ENCODE data around the gene MMD. TPM values are rescaled to one million over a fixed set of nuclear protein-coding genes. Genes with fewer than 3 reads are reported as not detected.
"Not testable (repeated sequence)": the region's sequence is repeated elsewhere in the genome, so short reads cannot be mapped to it uniquely, and the experiment has no call there.

Gene MMD
- total RNA-seq, 2 donors from 2014 or later = 21.4 to 114 TPM

GRCh38 chr17:55423535-55423934, 1.9 kb upstream of the MMD start:
- no peaks in the 10 kb centered on the region for H3K9me3 ChIP-seq (ENCODE audit: control insufficient read depth, low read length, poor library complexity, severe bottlenecking)
- H3K4me1 Mint-ChIP-seq = peaks cover 26% of the 10 kb centered on the region
- no peak for ATAC-seq
- H3K27ac Mint-ChIP-seq = no peak overlapping the region
- DNase-seq = no peak
- H3K4me3 Mint-ChIP-seq = no peak overlapping the region
- H3K27me3 Mint-ChIP-seq = peaks cover 38% of the 10 kb centered on the region
- H3K36me3 Mint-ChIP-seq (ENCODE audit: low read depth) = no peaks in the 10 kb centered on the region

GRCh38 chr17:55422828-55423164, 1.2 kb upstream of the MMD start:
- Mint-ChIP-seq H3K27me3 (peaks cover 32% of the 10 kb centered on the region), H3K4me1 (peaks cover 28% of the 10 kb centered on the region)
- not testable (repeated sequence) for H3K27ac Mint-ChIP-seq; ATAC-seq; DNase-seq; H3K4me3 Mint-ChIP-seq; H3K36me3 Mint-ChIP-seq (ENCODE audit: low read depth); H3K9me3 ChIP-seq (ENCODE audit: control insufficient read depth, low read length, poor library complexity, severe bottlenecking)

GRCh38 chr17:55420776-55421178, 858 bp downstream of the MMD start:
- Mint-ChIP-seq H3K4me1 (peaks cover 40% of the 10 kb centered on the region), H3K27me3 (peaks cover 25% of the 10 kb centered on the region), H3K27ac (peak overlapping the region; percentile 91), H3K4me3 (peak overlapping the region; percentile 93), H3K36me3 (ENCODE audit: low read depth) (peaks cover 3% of the 10 kb centered on the region)
- DNase-seq = peak in 2 of 3 donors; percentile 24 to 31
- no peaks in the 10 kb centered on the region for H3K9me3 ChIP-seq (ENCODE audit: control insufficient read depth, low read length, poor library complexity, severe bottlenecking)
- no peak for ATAC-seq

- peak overlapping the region; percentile 91 for H3K27ac Mint-ChIP-seq
- peaks cover 40% of the 10 kb centered on the region for H3K4me1 Mint-ChIP-seq
- H3K9me3 ChIP-seq (ENCODE audit: control insufficient read depth, low read length, poor library complexity, severe bottlenecking) = no peaks in the 10 kb centered on the region
- ATAC-seq (peak; percentile 44), DNase-seq (no peak)
- H3K27me3 Mint-ChIP-seq = peaks cover 19% of the 10 kb centered on the region
- H3K36me3 Mint-ChIP-seq (ENCODE audit: low read depth) = peaks cover 3% of the 10 kb centered on the region
- H3K4me3 Mint-ChIP-seq = peak overlapping the region; percentile 93
These were observed 1.4 kb downstream of the MMD start for GRCh38 chr17:55420067-55420775.

- no peak for DNase-seq
- peaks cover 3% of the 10 kb centered on the region for H3K36me3 Mint-ChIP-seq (ENCODE audit: low read depth)
- peaks cover 8% of the 10 kb centered on the region for H3K27me3 Mint-ChIP-seq
- peak overlapping the region; percentile 91 for H3K27ac Mint-ChIP-seq
- H3K9me3 ChIP-seq (ENCODE audit: control insufficient read depth, low read length, poor library complexity, severe bottlenecking) = no peaks in the 10 kb centered on the region
- H3K4me3 Mint-ChIP-seq = peak overlapping the region; percentile 93
- peaks cover 47% of the 10 kb centered on the region for H3K4me1 Mint-ChIP-seq
- ATAC-seq = no peak
These were observed 3.0 kb downstream of the MMD start for GRCh38 chr17:55418369-55419268.

- peak overlapping the region; percentile 35 for H3K27ac Mint-ChIP-seq
These were observed 4.0 kb downstream of the MMD start for GRCh38 chr17:55417411-55418268.

GRCh38 chr17:55416470-55417052, 5.1 kb downstream of the MMD start:
- no peak for ATAC-seq
- Mint-ChIP-seq H3K27me3 (no peaks in the 10 kb centered on the region), H3K4me1 (peaks cover 43% of the 10 kb centered on the region), H3K4me3 (peak overlapping the region; percentile 13), H3K27ac (no peak overlapping the region), H3K36me3 (ENCODE audit: low read depth) (peaks cover 3% of the 10 kb centered on the region)
- no peak for DNase-seq
- H3K9me3 ChIP-seq (ENCODE audit: control insufficient read depth, low read length, poor library complexity, severe bottlenecking) = no peaks in the 10 kb centered on the region

More at GRCh38 chr17:55417411-55418268, 4.0 kb downstream of the MMD start:
- Mint-ChIP-seq H3K27me3 (no peaks in the 10 kb centered on the region), H3K4me3 (peak overlapping the region; percentile 3), H3K36me3 (ENCODE audit: low read depth) (peaks cover 3% of the 10 kb centered on the region), H3K4me1 (peaks cover 47% of the 10 kb centered on the region)
- no peak for DNase-seq
- H3K9me3 ChIP-seq (ENCODE audit: control insufficient read depth, low read length, poor library complexity, severe bottlenecking) = no peaks in the 10 kb centered on the region
- no peak for ATAC-seq

- no peaks in the 10 kb centered on the region for H3K27me3 Mint-ChIP-seq
- H3K36me3 Mint-ChIP-seq (ENCODE audit: low read depth) = peaks cover 3% of the 10 kb centered on the region
- H3K27ac Mint-ChIP-seq = no peak overlapping the region
- ATAC-seq (no peak), DNase-seq (no peak)
- H3K4me3 Mint-ChIP-seq = no peak overlapping the region
- no peaks in the 10 kb centered on the region for H3K9me3 ChIP-seq (ENCODE audit: control insufficient read depth, low read length, poor library complexity, severe bottlenecking)
- H3K4me1 Mint-ChIP-seq = peaks cover 42% of the 10 kb centered on the region
These were observed 5.6 kb downstream of the MMD start for GRCh38 chr17:55416000-55416399.

- H3K27ac Mint-ChIP-seq = peak overlapping the region; percentile 66
- peaks cover 36% of the 10 kb centered on the region for H3K4me1 Mint-ChIP-seq
- no peak for ATAC-seq
- peaks cover 3% of the 10 kb centered on the region for H3K36me3 Mint-ChIP-seq (ENCODE audit: low read depth)
- no peak for DNase-seq
- no peak overlapping the region for H3K4me3 Mint-ChIP-seq
- H3K9me3 ChIP-seq (ENCODE audit: control insufficient read depth, low read length, poor library complexity, severe bottlenecking) = no peaks in the 10 kb centered on the region
- H3K27me3 Mint-ChIP-seq = no peaks in the 10 kb centered on the region
These were observed 6.7 kb downstream of the MMD start for GRCh38 chr17:55414983-55415382.

- peak; percentile 84 for ATAC-seq
- peak overlapping the region; percentile 7 for H3K4me3 Mint-ChIP-seq
- no peaks in the 10 kb centered on the region for H3K9me3 ChIP-seq (ENCODE audit: control insufficient read depth, low read length, poor library complexity, severe bottlenecking)
- peaks cover 25% of the 10 kb centered on the region for H3K4me1 Mint-ChIP-seq
- DNase-seq = no peak
- peaks cover 3% of the 10 kb centered on the region for H3K36me3 Mint-ChIP-seq (ENCODE audit: low read depth)
- H3K27me3 Mint-ChIP-seq = no peaks in the 10 kb centered on the region
- H3K27ac Mint-ChIP-seq = peak overlapping the region; percentile 66
These were observed 7.7 kb downstream of the MMD start for GRCh38 chr17:55413825-55414489.

- peaks cover 10% of the 10 kb centered on the region for H3K4me1 Mint-ChIP-seq
- no peak overlapping the region for H3K27ac Mint-ChIP-seq
- H3K9me3 ChIP-seq (ENCODE audit: control insufficient read depth, low read length, poor library complexity, severe bottlenecking) = no peaks in the 10 kb centered on the region
- H3K36me3 Mint-ChIP-seq (ENCODE audit: low read depth) = peaks cover 6% of the 10 kb centered on the region
- DNase-seq = no peak
- ATAC-seq = no peak
- H3K27me3 Mint-ChIP-seq = no peaks in the 10 kb centered on the region
- H3K4me3 Mint-ChIP-seq = no peak overlapping the region
These were observed 10.2 kb downstream of the MMD start for GRCh38 chr17:55411463-55411855.

- DNase-seq (no peak), ATAC-seq (no peak)
- Mint-ChIP-seq H3K27ac (no peak overlapping the region), H3K27me3 (no peaks in the 10 kb centered on the region), H3K4me3 (no peak overlapping the region), H3K4me1 (peaks cover 9% of the 10 kb centered on the region), H3K36me3 (ENCODE audit: low read depth) (peaks cover 6% of the 10 kb centered on the region)
- no peaks in the 10 kb centered on the region for H3K9me3 ChIP-seq (ENCODE audit: control insufficient read depth, low read length, poor library complexity, severe bottlenecking)
These were observed 10.7 kb downstream of the MMD start for GRCh38 chr17:55410722-55411462.

Data from T-helper 17 cell (primary cell).